Inflammatory macrophage (primary cell): ENCODE data around the gene IQGAP1.
A peak's percentile ranks its signal among the peaks of the same experiment; 100 is the strongest.

ENCODE experiments used
- DNase-seq, 2 donors: peaks; one replicate each; pipeline ENCODE4 v3.0.0-alpha.2; 2020 to 2022

The IQGAP1 gene

GRCh38 chr15:90530250-90531051, 142.4 kb downstream of the IQGAP1 start:
- DNase-seq, result peak; percentile 27 to 47

GRCh38 chr15:90531147-90531546, 143.1 kb downstream of the IQGAP1 start:
- DNase-seq, result no peak

- no peak for DNase-seq
Measured at GRCh38 chr15:90535254-90535653, 147.2 kb downstream of the IQGAP1 start.

- no peak for DNase-seq
Measured at GRCh38 chr15:90539789-90540188, 151.7 kb downstream of the IQGAP1 start.

- DNase-seq, result no peak
Measured at GRCh38 chr15:90540768-90541167, 152.7 kb downstream of the IQGAP1 start.

GRCh38 chr15:90545095-90545494, 157.1 kb downstream of the IQGAP1 start:
- DNase-seq, result peak in 1 of 2 donors; percentile 31

- DNase-seq, result no peak
Measured at GRCh38 chr15:90547540-90547939, 159.5 kb downstream of the IQGAP1 start.

- peak; percentile 61 to 74 for DNase-seq
Measured at GRCh38 chr15:90550919-90551318, 162.9 kb downstream of the IQGAP1 start.
